Measurements from ENCODE around the gene RNF113B. TPM values are rescaled to one million over a fixed set of nuclear protein-coding genes. Genes with fewer than 3 reads are reported as not detected.

The RNF113B gene
- total RNA-seq, 2 experiments from 2014 or later, result not detected

GRCh38 chr13:98199480-98199879 is 22.4 kb upstream of the RNF113B start:
- CTCF ChIA-PET, result interaction anchor here (1.3 kb wide), 1 partner anchor 16 kb away, joined by 3 read pairs; no protein-coding TSS in a partner anchor
- no peaks in the 10 kb centered on the region for H3K9me3 Mint-ChIP-seq
- no peak for DNase-seq
- H3K4me1 Mint-ChIP-seq, result no peaks in the 10 kb centered on the region
- POLR2A ChIA-PET, result no interaction called here
- H3K27me3 Mint-ChIP-seq, result peaks cover 5% of the 10 kb centered on the region
- H3K4me3 Mint-ChIP-seq, result no peak overlapping the region
- H3K27ac Mint-ChIP-seq, result no peak overlapping the region
- H3K36me3 Mint-ChIP-seq (ENCODE audit: low read depth), result no peaks in the 10 kb centered on the region

- DNase-seq, result no peak
- no peaks in the 10 kb centered on the region for H3K36me3 Mint-ChIP-seq (ENCODE audit: low read depth)
- H3K27ac Mint-ChIP-seq, result no peak overlapping the region
- H3K4me1 Mint-ChIP-seq, result no peaks in the 10 kb centered on the region
- no peaks in the 10 kb centered on the region for H3K9me3 Mint-ChIP-seq
- no peak overlapping the region for H3K4me3 Mint-ChIP-seq
- CTCF ChIA-PET, result no interaction called here
- peaks cover 5% of the 10 kb centered on the region for H3K27me3 Mint-ChIP-seq
- POLR2A ChIA-PET, result no interaction called here
These were observed 21.6 kb upstream of the RNF113B start for GRCh38 chr13:98198683-98199082.

GRCh38 chr13:98195054-98195791 is 18.2 kb upstream of the RNF113B start:
- no peak for DNase-seq
- no peaks in the 10 kb centered on the region for H3K4me1 Mint-ChIP-seq
- ChIA-PET CTCF (no interaction called here), POLR2A (no interaction called here)
- H3K27ac Mint-ChIP-seq, result no peak overlapping the region
- no peaks in the 10 kb centered on the region for H3K36me3 Mint-ChIP-seq (ENCODE audit: low read depth)
- H3K27me3 Mint-ChIP-seq, result peaks cover 3% of the 10 kb centered on the region
- H3K9me3 Mint-ChIP-seq, result no peaks in the 10 kb centered on the region
- H3K4me3 Mint-ChIP-seq, result no peak overlapping the region

GRCh38 chr13:98192008-98192407 is 14.9 kb upstream of the RNF113B start:
- no peaks in the 10 kb centered on the region for H3K9me3 Mint-ChIP-seq
- ChIA-PET CTCF (no interaction called here), POLR2A (no interaction called here)
- no peak for DNase-seq
- no peaks in the 10 kb centered on the region for H3K36me3 Mint-ChIP-seq (ENCODE audit: low read depth)
- no peak overlapping the region for H3K4me3 Mint-ChIP-seq
- no peaks in the 10 kb centered on the region for H3K4me1 Mint-ChIP-seq
- H3K27ac Mint-ChIP-seq, result no peak overlapping the region
- no peaks in the 10 kb centered on the region for H3K27me3 Mint-ChIP-seq

GRCh38 chr13:98190889-98191444 is 13.9 kb upstream of the RNF113B start:
- CTCF ChIA-PET, result no interaction called here
- DNase-seq, result no peak
- Mint-ChIP-seq H3K4me1 (no peaks in the 10 kb centered on the region), H3K27me3 (no peaks in the 10 kb centered on the region), H3K4me3 (no peak overlapping the region), H3K9me3 (no peaks in the 10 kb centered on the region), H3K36me3 (ENCODE audit: low read depth) (no peaks in the 10 kb centered on the region), H3K27ac (no peak overlapping the region)
- POLR2A ChIA-PET, result no interaction called here

- Mint-ChIP-seq H3K27me3 (no peaks in the 10 kb centered on the region), H3K27ac (no peak overlapping the region), H3K36me3 (ENCODE audit: low read depth) (no peaks in the 10 kb centered on the region), H3K4me1 (no peaks in the 10 kb centered on the region), H3K4me3 (no peak overlapping the region), H3K9me3 (no peaks in the 10 kb centered on the region)
- DNase-seq, result no peak
- ChIA-PET CTCF (no interaction called here), POLR2A (no interaction called here)
These were observed 12.9 kb upstream of the RNF113B start for GRCh38 chr13:98189841-98190505.

- DNase-seq, result no peak
- Mint-ChIP-seq H3K36me3 (ENCODE audit: low read depth) (no peaks in the 10 kb centered on the region), H3K4me3 (no peak overlapping the region), H3K27me3 (no peaks in the 10 kb centered on the region), H3K9me3 (no peaks in the 10 kb centered on the region), H3K27ac (no peak overlapping the region), H3K4me1 (no peaks in the 10 kb centered on the region)
- ChIA-PET POLR2A (no interaction called here), CTCF (no interaction called here)
These were observed 11.6 kb upstream of the RNF113B start for GRCh38 chr13:98188544-98189166.

GRCh38 chr13:98187965-98188261 is 10.8 kb upstream of the RNF113B start:
- CTCF ChIA-PET, result no interaction called here
- Mint-ChIP-seq H3K4me1 (no peaks in the 10 kb centered on the region), H3K27me3 (peaks cover 2% of the 10 kb centered on the region), H3K4me3 (no peak overlapping the region), H3K27ac (no peak overlapping the region), H3K36me3 (ENCODE audit: low read depth) (no peaks in the 10 kb centered on the region), H3K9me3 (no peaks in the 10 kb centered on the region)
- POLR2A ChIA-PET, result no interaction called here
- DNase-seq, result no peak

- no peak for DNase-seq
- Mint-ChIP-seq H3K27ac (no peak overlapping the region), H3K4me3 (no peak overlapping the region), H3K4me1 (no peaks in the 10 kb centered on the region), H3K36me3 (ENCODE audit: low read depth) (no peaks in the 10 kb centered on the region), H3K9me3 (no peaks in the 10 kb centered on the region), H3K27me3 (peaks cover 2% of the 10 kb centered on the region)
- POLR2A ChIA-PET, result no interaction called here
- CTCF ChIA-PET, result no interaction called here
These were observed 10.3 kb upstream of the RNF113B start for GRCh38 chr13:98187155-98187964.

- DNase-seq, result no peak
- ChIA-PET CTCF (no interaction called here), POLR2A (no interaction called here)
- Mint-ChIP-seq H3K4me3 (no peak overlapping the region), H3K27ac (no peak overlapping the region), H3K4me1 (no peaks in the 10 kb centered on the region), H3K9me3 (no peaks in the 10 kb centered on the region), H3K36me3 (ENCODE audit: low read depth) (no peaks in the 10 kb centered on the region), H3K27me3 (peaks cover 2% of the 10 kb centered on the region)
These were observed 7.7 kb upstream of the RNF113B start for GRCh38 chr13:98184792-98185191.

GRCh38 chr13:98182589-98182988 is 5.5 kb upstream of the RNF113B start:
- POLR2A ChIA-PET, result no interaction called here
- no peak for DNase-seq
- Mint-ChIP-seq H3K9me3 (no peaks in the 10 kb centered on the region), H3K36me3 (ENCODE audit: low read depth) (no peaks in the 10 kb centered on the region), H3K4me3 (no peak overlapping the region), H3K27ac (no peak overlapping the region), H3K27me3 (peaks cover 2% of the 10 kb centered on the region), H3K4me1 (no peaks in the 10 kb centered on the region)
- CTCF ChIA-PET, result no interaction called here

GRCh38 chr13:98182153-98182552 is 5.1 kb upstream of the RNF113B start:
- Mint-ChIP-seq H3K9me3 (no peaks in the 10 kb centered on the region), H3K27ac (no peak overlapping the region), H3K27me3 (peaks cover 2% of the 10 kb centered on the region), H3K4me3 (no peak overlapping the region), H3K36me3 (ENCODE audit: low read depth) (no peaks in the 10 kb centered on the region), H3K4me1 (no peaks in the 10 kb centered on the region)
- POLR2A ChIA-PET, result no interaction called here
- CTCF ChIA-PET, result no interaction called here
- DNase-seq, result no peak
